ENCODE data around the gene SLC6A17. TPM values are rescaled to one million over a fixed set of nuclear protein-coding genes. Genes with fewer than 3 reads are reported as not detected.

The SLC6A17 gene
- total RNA-seq, 1 donor, result 0.90 TPM

- DNase-seq (ENCODE audit: low read depth), result no peak
- H3K4me3 ChIP-seq (ENCODE audit: low read depth, low read length), result no peak overlapping the region
- TF ChIP-seq CTCF (IDR thresholded peaks at IDR 0.05; ENCODE audit: insufficient read depth, low read length), result no peak
Measured at GRCh38 chr1:110205156-110205555, 54.9 kb downstream of the SLC6A17 start.

GRCh38 chr1:110205591-110206155 is 55.4 kb downstream of the SLC6A17 start:
- H3K4me3 ChIP-seq (ENCODE audit: low read depth, low read length), result no peak overlapping the region
- no peak for DNase-seq (ENCODE audit: low read depth)
- no peak for TF ChIP-seq CTCF (IDR thresholded peaks at IDR 0.05; ENCODE audit: insufficient read depth, low read length)

- TF ChIP-seq CTCF (IDR thresholded peaks at IDR 0.05; ENCODE audit: insufficient read depth, low read length), result no peak
- no peak for DNase-seq (ENCODE audit: low read depth)
Measured at GRCh38 chr1:110206261-110206920, 56.1 kb downstream of the SLC6A17 start.

GRCh38 chr1:110207831-110208230 is 57.5 kb downstream of the SLC6A17 start:
- no peak overlapping the region for H3K4me3 ChIP-seq (ENCODE audit: low read depth, low read length)
- TF ChIP-seq CTCF (IDR thresholded peaks at IDR 0.05; ENCODE audit: insufficient read depth, low read length), result peak; percentile 94
- DNase-seq (ENCODE audit: low read depth), result peak; percentile 54

More at GRCh38 chr1:110206261-110206920, 56.1 kb downstream of the SLC6A17 start:
- H3K4me3 ChIP-seq (ENCODE audit: low read depth, low read length), result no peak overlapping the region

GRCh38 chr1:110208916-110209645 is 58.8 kb downstream of the SLC6A17 start:
- TF ChIP-seq CTCF (IDR thresholded peaks at IDR 0.05; ENCODE audit: insufficient read depth, low read length), result no peak
- peak overlapping the region; percentile 69 for H3K4me3 ChIP-seq (ENCODE audit: low read depth, low read length)
- DNase-seq (ENCODE audit: low read depth), result no peak

- peak; percentile 71 for DNase-seq (ENCODE audit: low read depth)
- no peak for TF ChIP-seq CTCF (IDR thresholded peaks at IDR 0.05; ENCODE audit: insufficient read depth, low read length)
- peak within 1 kb of the TSS; percentile 69 for H3K4me3 ChIP-seq (ENCODE audit: low read depth, low read length)
Measured at GRCh38 chr1:110209715-110210603, 59.7 kb downstream of the SLC6A17 start, which contains the start of gene KCNC4. TSS of gene KCNC4 (plus strand) at chr1:110210314. CDS start at chr1:110211500, 1,186 bp downstream.
